Measurements from ENCODE around the gene ZHX3. TPM values are rescaled to one million over a fixed set of nuclear protein-coding genes. Genes with fewer than 3 reads are reported as not detected.

The ZHX3 gene
- total and polyA plus RNA-seq, 2 donors from 2014 or later, result 24.7 to 153 TPM

DNA sequence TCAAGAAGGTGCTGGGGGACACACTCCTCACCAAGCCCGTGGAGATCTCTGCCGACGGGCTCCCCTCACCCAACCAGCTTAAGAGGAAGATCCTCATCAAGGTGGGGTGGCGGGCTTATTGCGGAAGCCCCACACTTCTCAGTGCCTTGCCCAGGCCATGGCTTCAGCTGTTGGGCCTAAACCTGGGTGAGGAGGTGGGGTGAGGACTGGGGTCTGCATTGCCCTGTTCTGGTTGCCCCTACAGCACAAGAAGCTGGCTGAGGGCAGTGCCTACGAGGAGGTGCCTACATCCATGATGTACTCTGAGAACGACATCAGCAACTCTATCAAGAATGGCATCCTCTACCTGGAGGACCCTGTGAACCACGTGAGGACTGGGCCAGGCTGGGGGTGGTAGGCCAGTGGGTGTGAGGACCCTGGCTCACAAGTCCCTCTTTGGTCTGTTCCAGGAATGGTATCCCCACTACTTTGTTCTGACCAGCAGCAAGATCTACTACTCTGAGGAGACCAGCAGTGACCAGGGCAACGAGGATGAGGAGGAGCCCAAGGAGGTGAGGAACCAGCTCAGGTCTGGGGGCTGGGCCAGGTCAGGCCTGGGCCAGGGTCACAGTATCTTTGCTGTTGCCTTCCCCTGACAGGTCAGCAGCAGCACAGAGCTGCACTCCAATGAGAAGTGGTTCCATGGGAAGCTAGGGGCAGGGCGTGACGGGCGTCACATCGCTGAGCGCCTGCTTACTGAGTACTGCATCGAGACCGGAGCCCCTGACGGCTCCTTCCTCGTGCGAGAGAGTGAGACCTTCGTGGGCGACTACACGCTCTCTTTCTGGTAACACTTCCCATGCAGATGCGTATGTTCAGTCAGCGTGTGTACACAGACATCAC is 152.3 kb downstream of the ZHX3 start:
- no peak for FAIRE-seq
- intact Hi-C loops (cut with DNase I), result no loop called here
- H3K27ac ChIP-seq (ENCODE audit: low read depth in 2 of 2, low read length in 2 of 2), result no peak overlapping the region

GRCh38 chr20:41163821-41164220 is 153.7 kb downstream of the ZHX3 start:
- H3K27ac ChIP-seq (ENCODE audit: low read depth in 2 of 2, low read length in 2 of 2), result no peak overlapping the region
- no peak overlapping the region for H3K4me3 ChIP-seq (ENCODE audit: low read length in 3 of 3)
- no peaks in the 10 kb centered on the region for H3K9me3 ChIP-seq (ENCODE audit: control insufficient read depth in 2 of 3, insufficient read depth in 1 of 3, low read length in 3 of 3)
- H3K27me3 ChIP-seq (ENCODE audit: control insufficient read depth, insufficient read depth, low read length), result no peaks in the 10 kb centered on the region
- DNase-seq (peak in 1 of 5 donors; percentile 66), FAIRE-seq (no peak)
- TF ChIP-seq, protein P1, sequence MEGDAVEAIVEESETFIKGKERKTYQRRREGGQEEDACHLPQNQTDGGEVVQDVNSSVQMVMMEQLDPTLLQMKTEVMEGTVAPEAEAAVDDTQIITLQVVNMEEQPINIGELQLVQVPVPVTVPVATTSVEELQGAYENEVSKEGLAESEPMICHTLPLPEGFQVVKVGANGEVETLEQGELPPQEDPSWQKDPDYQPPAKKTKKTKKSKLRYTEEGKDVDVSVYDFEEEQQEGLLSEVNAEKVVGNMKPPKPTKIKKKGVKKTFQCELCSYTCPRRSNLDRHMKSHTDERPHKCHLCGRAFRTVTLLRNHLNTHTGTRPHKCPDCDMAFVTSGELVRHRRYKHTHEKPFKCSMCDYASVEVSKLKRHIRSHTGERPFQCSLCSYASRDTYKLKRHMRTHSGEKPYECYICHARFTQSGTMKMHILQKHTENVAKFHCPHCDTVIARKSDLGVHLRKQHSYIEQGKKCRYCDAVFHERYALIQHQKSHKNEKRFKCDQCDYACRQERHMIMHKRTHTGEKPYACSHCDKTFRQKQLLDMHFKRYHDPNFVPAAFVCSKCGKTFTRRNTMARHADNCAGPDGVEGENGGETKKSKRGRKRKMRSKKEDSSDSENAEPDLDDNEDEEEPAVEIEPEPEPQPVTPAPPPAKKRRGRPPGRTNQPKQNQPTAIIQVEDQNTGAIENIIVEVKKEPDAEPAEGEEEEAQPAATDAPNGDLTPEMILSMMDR (IDR thresholded peaks at IDR 0.05; ENCODE audit: borderline replicate concordance, extremely low read depth, insufficient read depth), result no peak
- H3K9ac ChIP-seq (ENCODE audit: low read length in 3 of 3), result no peak overlapping the region
- intact Hi-C loops (cut with DNase I), result no loop called here
- peaks cover 0 to 6% (median 5%) of the 10 kb centered on the region in 3 donors for H3K4me1 ChIP-seq (ENCODE audit: control insufficient read depth in 2 of 3, insufficient read depth in 2 of 3, low read depth in 1 of 3, low read length in 3 of 3)
- H3K36me3 ChIP-seq (ENCODE audit: control insufficient read depth in 2 of 3, insufficient read depth in 3 of 3, low read length in 3 of 3), result peaks cover 3 to 67% (median 46%) of the 10 kb centered on the region in 3 donors

More for the DNA sequence above, 152.3 kb downstream of the ZHX3 start:
- H3K36me3 ChIP-seq (ENCODE audit: control insufficient read depth in 2 of 3, insufficient read depth in 3 of 3, low read length in 3 of 3), result peaks cover 10 to 67% (median 54%) of the 10 kb centered on the region in 3 donors
- no peak overlapping the region for H3K9ac ChIP-seq (ENCODE audit: low read length in 3 of 3)
- no peaks in the 10 kb centered on the region for H3K4me1 ChIP-seq (ENCODE audit: control insufficient read depth in 2 of 3, insufficient read depth in 2 of 3, low read depth in 1 of 3, low read length in 3 of 3)
- no peaks in the 10 kb centered on the region for H3K9me3 ChIP-seq (ENCODE audit: control insufficient read depth in 2 of 3, insufficient read depth in 1 of 3, low read length in 3 of 3)
- H3K4me3 ChIP-seq (ENCODE audit: low read length in 3 of 3), result no peak overlapping the region
- TF ChIP-seq, protein P1 (IDR thresholded peaks at IDR 0.05; ENCODE audit: borderline replicate concordance, extremely low read depth, insufficient read depth), result no peak
- peak in 1 of 5 donors; percentile 43 for DNase-seq
- no peaks in the 10 kb centered on the region for H3K27me3 ChIP-seq (ENCODE audit: control insufficient read depth, insufficient read depth, low read length)

GRCh38 chr20:41162396-41162795 is 155.1 kb downstream of the ZHX3 start:
- H3K9ac ChIP-seq (ENCODE audit: low read length in 3 of 3), result no peak overlapping the region
- TF ChIP-seq, protein P1 (IDR thresholded peaks at IDR 0.05; ENCODE audit: borderline replicate concordance, extremely low read depth, insufficient read depth), result no peak
- H3K4me1 ChIP-seq (ENCODE audit: control insufficient read depth in 2 of 3, insufficient read depth in 2 of 3, low read depth in 1 of 3, low read length in 3 of 3), result peaks cover 0 to 17% (median 7%) of the 10 kb centered on the region in 3 donors
- no peak overlapping the region for H3K27ac ChIP-seq (ENCODE audit: low read depth in 2 of 2, low read length in 2 of 2)
- no peak for FAIRE-seq
- H3K9me3 ChIP-seq (ENCODE audit: control insufficient read depth in 2 of 3, insufficient read depth in 1 of 3, low read length in 3 of 3), result no peaks in the 10 kb centered on the region
- DNase-seq, result peak in 1 of 5 donors; percentile 55
- intact Hi-C loops (cut with DNase I), result no loop called here
- H3K36me3 ChIP-seq (ENCODE audit: control insufficient read depth in 2 of 3, insufficient read depth in 3 of 3, low read length in 3 of 3), result peaks cover 3 to 54% (median 42%) of the 10 kb centered on the region in 3 donors
- H3K27me3 ChIP-seq (ENCODE audit: control insufficient read depth, insufficient read depth, low read length), result no peaks in the 10 kb centered on the region
- H3K4me3 ChIP-seq (ENCODE audit: low read length in 3 of 3), result no peak overlapping the region

Data from kidney (tissue), 14 donors.